ENCODE measurements around the gene DIP2C. TPM values are rescaled to one million over a fixed set of nuclear protein-coding genes. Genes with fewer than 3 reads are reported as not detected.
"Not testable (repeated sequence)": the region's sequence is repeated elsewhere in the genome, so short reads cannot be mapped to it uniquely, and the experiment has no call there.

DIP2C gene
- total and polyA plus RNA-seq, 8 donors, result 2.4 to 40.1 (median 21.0) TPM

DNA sequence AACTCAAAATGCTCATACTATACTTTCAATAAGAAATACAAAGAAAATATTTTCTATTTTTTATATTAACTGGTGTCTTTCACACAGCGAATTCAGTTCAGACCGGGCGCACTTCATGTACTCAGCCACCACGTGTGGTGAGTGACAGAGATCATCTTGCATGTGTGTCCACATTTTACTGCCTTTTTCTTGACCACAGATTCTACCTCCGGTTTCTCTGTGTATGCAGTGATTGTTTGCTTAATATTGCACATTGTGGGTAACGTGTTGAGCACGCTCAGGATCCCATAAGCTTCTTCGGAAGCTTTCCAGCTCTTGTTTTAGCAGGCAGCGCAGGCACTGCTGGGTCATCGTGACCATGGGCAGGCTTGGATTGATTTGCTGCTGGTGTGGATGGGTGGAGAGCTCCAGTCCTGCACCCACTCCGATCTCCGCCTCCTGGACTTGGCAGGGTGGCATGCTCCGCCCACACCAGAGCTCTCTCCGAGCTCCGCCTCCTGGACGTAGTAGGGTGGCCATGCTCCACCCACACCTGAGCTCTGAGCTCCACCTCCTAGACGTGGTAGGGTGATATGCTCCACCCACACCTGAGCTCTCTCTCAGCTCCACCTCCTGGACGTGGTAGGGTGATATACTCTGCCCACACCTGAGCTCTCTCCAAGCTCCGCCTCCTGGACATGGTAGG, 253.3 kb downstream of the DIP2C start:
- DNase-seq, result no peak
- intact Hi-C loops (cut with DNase I; ENCODE audit: low total_unique reads), result no loop called here
- H3K27ac ChIP-seq, result no peak overlapping the region
- H3K4me3 ChIP-seq, result no peak overlapping the region
- no peaks in the 10 kb centered on the region for H3K27me3 ChIP-seq
- peaks cover 6 to 32% (median 25%) of the 10 kb centered on the region in 4 donors for H3K36me3 ChIP-seq
- WGBS, 5 donors, result 87 to 94% (median 92%) methylated on average over 13 to 19 of the region's 19 CpGs
- H3K4me1 ChIP-seq, result no peaks in the 10 kb centered on the region
- no peaks in the 10 kb centered on the region for H3K9me3 ChIP-seq
- TF ChIP-seq EP300 (IDR thresholded peaks at IDR 0.05) (no peak), POLR2A (IDR thresholded peaks at IDR 0.05) (no peak), POLR2AphosphoS5 (IDR thresholded peaks at IDR 0.05) (no peak)
- TF ChIP-seq, protein P1, sequence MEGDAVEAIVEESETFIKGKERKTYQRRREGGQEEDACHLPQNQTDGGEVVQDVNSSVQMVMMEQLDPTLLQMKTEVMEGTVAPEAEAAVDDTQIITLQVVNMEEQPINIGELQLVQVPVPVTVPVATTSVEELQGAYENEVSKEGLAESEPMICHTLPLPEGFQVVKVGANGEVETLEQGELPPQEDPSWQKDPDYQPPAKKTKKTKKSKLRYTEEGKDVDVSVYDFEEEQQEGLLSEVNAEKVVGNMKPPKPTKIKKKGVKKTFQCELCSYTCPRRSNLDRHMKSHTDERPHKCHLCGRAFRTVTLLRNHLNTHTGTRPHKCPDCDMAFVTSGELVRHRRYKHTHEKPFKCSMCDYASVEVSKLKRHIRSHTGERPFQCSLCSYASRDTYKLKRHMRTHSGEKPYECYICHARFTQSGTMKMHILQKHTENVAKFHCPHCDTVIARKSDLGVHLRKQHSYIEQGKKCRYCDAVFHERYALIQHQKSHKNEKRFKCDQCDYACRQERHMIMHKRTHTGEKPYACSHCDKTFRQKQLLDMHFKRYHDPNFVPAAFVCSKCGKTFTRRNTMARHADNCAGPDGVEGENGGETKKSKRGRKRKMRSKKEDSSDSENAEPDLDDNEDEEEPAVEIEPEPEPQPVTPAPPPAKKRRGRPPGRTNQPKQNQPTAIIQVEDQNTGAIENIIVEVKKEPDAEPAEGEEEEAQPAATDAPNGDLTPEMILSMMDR (IDR thresholded peaks at IDR 0.05), result no peak

- no peak overlapping the region for H3K27ac ChIP-seq
- intact Hi-C loops (cut with DNase I; ENCODE audit: low total_unique reads), result no loop called here
These were observed 254.1 kb downstream of the DIP2C start for GRCh38 chr10:435397-435796.

DNA sequence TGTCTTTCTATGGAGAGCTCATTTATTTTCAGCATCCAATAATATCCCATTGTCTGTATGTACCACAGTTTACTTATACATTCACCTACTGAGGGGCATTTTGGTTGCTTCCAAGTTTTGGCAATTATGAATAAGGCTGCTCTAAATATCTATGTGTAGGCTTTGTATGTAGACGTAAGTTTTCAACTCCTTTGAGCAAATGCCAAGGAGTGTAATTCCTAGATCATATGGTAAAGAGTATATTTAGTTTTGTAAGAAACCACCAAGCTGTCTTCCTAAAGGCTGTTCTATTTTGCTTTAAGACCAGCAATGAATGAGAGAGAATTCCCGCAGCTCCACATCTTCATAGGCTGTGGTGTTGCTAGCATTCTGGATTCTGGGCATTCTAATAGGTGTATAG, 259.8 kb downstream of the DIP2C start:
- WGBS, 5 donors, result 80 to 97% (median 93%) methylated on average over 2 of the region's 2 CpGs

More at GRCh38 chr10:435397-435796, 254.1 kb downstream of the DIP2C start:
- Histone ChIP-seq H3K9me3 (no peaks in the 10 kb centered on the region), H3K4me1 (no peaks in the 10 kb centered on the region), H3K4me3 (no peak overlapping the region), H3K27me3 (no peaks in the 10 kb centered on the region), H3K36me3 (peaks cover 6 to 26% (median 20%) of the 10 kb centered on the region in 4 donors)
- DNase-seq, result no peak
- 77 to 88% (median 84%) methylated on average over 3 of the region's 3 CpGs for WGBS, 5 donors
- TF ChIP-seq POLR2A (IDR thresholded peaks at IDR 0.05) (no peak), POLR2AphosphoS5 (IDR thresholded peaks at IDR 0.05) (no peak)

DNA sequence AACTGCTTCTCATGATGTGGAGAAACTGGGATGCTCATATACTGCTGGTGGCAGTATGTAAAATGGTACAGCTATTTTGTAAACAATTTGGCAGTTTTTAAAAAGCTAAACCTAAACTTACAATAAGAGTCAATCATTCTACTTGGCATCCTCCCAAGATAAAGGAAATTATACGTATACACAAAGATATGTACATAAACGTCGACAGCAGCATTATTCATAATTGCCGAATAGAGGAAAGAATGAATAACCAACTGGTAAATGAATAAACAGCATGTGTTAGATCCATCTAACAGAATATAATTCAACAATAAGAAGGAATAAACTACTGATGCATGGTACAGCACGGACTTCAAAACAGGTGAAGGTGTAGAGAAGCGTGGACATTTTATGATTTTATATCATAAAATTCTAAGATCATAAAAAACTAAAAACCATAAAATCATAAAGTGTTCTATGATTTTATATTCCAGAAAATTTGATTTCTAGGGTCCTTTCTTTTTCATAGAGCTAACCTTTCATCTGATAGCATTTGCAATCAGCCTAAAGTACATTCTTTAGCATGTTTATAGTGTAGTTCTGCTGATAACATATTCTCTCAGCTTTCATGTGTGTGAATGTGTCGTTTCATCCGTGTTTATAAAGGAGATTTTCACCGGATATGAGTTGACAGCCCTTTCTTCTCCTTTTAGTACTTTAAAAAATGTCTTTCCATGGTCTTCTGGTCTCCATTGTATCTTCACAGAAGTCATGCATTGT, 261.5 kb downstream of the DIP2C start:
- Histone ChIP-seq H3K27me3 (no peaks in the 10 kb centered on the region), H3K27ac (no peak overlapping the region), H3K9me3 (no peaks in the 10 kb centered on the region), H3K36me3 (peaks cover 0 to under 1% (median 0%) of the 10 kb centered on the region in 4 donors), H3K4me1 (no peaks in the 10 kb centered on the region), H3K4me3 (no peak overlapping the region)
- WGBS, 5 donors, result 49 to 59% (median 53%) methylated on average over 9 of the region's 9 CpGs
- TF ChIP-seq EP300 (IDR thresholded peaks at IDR 0.05) (no peak), POLR2A (IDR thresholded peaks at IDR 0.05) (no peak), POLR2AphosphoS5 (IDR thresholded peaks at IDR 0.05) (no peak)
- TF ChIP-seq, protein P1 (IDR thresholded peaks at IDR 0.05), result no peak
- DNase-seq, result no peak
- intact Hi-C loops (cut with DNase I; ENCODE audit: low total_unique reads), result no loop called here

More for the DNA sequence above, 259.8 kb downstream of the DIP2C start:
- intact Hi-C loops (cut with DNase I; ENCODE audit: low total_unique reads), result no loop called here
- H3K4me1 ChIP-seq, result no peaks in the 10 kb centered on the region
- TF ChIP-seq EP300 (IDR thresholded peaks at IDR 0.05) (no peak), POLR2A (IDR thresholded peaks at IDR 0.05) (no peak), POLR2AphosphoS5 (IDR thresholded peaks at IDR 0.05) (no peak)
- TF ChIP-seq, protein P1 (IDR thresholded peaks at IDR 0.05), result no peak
- no peaks in the 10 kb centered on the region for H3K9me3 ChIP-seq
- no peak for DNase-seq
- peaks cover 0 to 3% (median 0%) of the 10 kb centered on the region in 4 donors for H3K36me3 ChIP-seq
- no peak overlapping the region for H3K4me3 ChIP-seq
- no peaks in the 10 kb centered on the region for H3K27me3 ChIP-seq
- no peak overlapping the region for H3K27ac ChIP-seq

- intact Hi-C loops (cut with DNase I; ENCODE audit: low total_unique reads); H3K4me1 ChIP-seq; H3K9me3 ChIP-seq; H3K4me3 ChIP-seq; DNase-seq; H3K27ac ChIP-seq; H3K27me3 ChIP-seq: not testable (repeated sequence)
- WGBS, 5 donors, result 97 to 99% (median 98%) methylated on average over 12 of the region's 12 CpGs
- H3K36me3 ChIP-seq, result peaks cover 6 to 26% (median 21%) of the 10 kb centered on the region in 4 donors
These were observed 264.1 kb downstream of the DIP2C start for GRCh38 chr10:425365-425764.

DNA sequence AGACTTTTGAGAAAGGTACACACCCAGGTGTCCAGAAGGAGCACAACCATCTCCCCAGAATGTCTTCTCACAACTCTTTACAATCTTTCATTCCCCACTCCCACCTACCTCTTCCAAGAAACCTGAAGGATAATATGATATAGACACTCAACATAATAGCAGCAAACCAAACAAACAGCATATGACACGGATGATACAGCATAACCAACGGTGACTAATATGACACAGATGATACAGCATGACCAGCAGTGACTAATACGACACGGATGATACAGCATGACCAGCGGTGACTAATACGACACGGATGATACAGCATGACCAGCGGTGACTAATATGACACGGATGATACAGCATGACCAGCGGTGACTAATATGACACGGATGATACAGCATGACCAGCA, 264.7 kb downstream of the DIP2C start:
- H3K4me1 ChIP-seq; DNase-seq; H3K27ac ChIP-seq; intact Hi-C loops (cut with DNase I; ENCODE audit: low total_unique reads); H3K27me3 ChIP-seq; H3K9me3 ChIP-seq; H3K4me3 ChIP-seq: not testable (repeated sequence)
- WGBS, 5 donors, result 84 to 96% (median 92%) methylated on average over 8 to 11 of the region's 11 CpGs
- peaks cover 6 to 32% (median 27%) of the 10 kb centered on the region in 4 donors for H3K36me3 ChIP-seq

Data from stomach (tissue), 9 donors.